ENCODE measurements around the gene LMOD1.
"Not testable (repeated sequence)": the region's sequence is repeated elsewhere in the genome, so short reads cannot be mapped to it uniquely, and the experiment has no call there.

Gene LMOD1

DNA sequence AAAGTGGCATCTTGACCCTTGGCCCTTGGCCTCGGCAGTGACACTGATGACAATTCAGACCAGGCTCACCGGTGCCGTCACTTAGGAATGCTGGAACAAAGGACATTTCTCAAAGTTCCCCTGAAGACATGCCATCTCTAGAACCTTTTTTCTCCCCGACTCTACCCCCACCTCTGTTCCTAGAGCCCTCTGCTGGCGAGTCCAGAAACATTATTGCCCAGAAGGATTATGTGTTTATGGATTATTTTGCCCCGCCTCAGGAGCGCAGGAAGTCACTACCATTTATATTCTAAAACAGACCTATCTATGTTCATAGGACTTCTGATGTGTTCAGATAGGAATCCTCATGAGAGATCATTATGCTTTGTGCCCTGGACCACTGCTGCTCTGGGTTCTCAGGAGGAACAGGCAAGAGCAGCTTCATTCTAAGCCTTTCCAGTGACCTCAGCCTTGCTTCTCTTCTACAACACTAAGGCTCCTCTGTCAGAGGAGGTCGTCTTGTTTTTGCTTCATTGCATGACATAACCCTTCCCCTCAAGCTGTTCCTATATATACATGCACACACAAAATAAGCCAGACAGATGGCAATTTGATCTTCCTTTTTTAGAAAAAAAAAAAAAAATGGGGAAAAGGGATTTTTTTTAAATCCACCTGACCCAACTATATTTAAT is 70.1 kb downstream of the LMOD1 start:
- no peak for DNase-seq (ENCODE audit: low read depth, low spot score)

DNA sequence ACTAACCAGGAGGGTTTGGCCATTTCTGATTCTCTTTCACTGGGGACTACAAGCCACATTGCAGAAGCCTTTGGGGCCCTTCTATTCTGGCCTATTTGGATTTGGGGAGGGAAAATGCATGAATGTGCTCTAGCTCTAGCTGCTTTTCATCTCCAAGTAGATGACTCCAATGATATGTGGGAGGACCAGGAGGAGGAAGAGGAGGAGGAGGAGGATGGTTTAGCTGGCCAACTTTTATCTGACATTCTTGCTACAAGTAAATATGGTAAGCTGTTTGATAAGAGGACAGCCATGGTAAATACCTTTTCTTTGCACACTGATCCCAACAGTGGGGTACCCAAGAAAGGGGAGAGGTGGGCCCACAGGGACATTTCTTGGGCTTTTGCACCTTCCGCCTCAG is 71.7 kb downstream of the LMOD1 start:
- DNase-seq (ENCODE audit: low read depth, low spot score): no peak

DNA sequence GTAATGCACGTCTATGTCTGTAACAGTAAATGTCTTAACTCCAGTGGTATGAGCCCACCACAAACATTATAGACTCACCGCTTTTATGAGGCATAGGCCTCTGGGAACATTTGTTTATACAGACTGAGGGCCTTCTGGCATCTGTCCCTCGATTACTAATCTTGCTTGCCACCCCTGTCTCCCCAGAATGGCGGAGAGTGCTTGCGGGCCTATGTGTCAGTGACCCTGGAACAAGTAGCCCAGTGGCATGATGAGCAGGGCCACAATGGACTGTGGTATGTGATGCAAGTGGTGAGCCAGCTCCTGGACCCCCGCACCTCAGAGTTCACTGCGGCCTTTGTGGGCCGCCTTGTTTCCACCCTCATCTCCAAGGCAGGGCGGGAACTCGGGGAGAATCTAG is 76.0 kb downstream of the LMOD1 start:
- peak; percentile 73 for DNase-seq (ENCODE audit: low read depth, low spot score)

DNA sequence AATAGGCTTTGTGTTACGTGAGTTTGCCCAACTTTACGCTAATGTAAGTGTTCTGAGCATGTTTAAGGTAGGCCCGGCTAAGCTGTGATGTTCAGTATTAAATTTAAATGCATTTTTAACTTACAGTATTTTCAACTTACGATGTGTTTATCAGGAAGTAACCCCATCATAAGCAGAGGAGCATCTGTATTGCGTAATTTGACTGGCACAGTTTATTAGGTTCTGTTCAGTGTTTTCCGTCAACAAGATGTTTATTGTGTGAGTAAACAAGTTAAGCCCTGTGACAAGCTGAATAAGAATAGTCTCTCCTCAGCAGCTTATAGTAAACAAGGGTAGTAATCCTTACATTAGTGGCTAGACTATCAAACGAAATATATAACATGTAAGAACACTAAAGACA is 84.9 kb downstream of the LMOD1 start:
- DNase-seq (ENCODE audit: low read depth, low spot score): no peak

DNA sequence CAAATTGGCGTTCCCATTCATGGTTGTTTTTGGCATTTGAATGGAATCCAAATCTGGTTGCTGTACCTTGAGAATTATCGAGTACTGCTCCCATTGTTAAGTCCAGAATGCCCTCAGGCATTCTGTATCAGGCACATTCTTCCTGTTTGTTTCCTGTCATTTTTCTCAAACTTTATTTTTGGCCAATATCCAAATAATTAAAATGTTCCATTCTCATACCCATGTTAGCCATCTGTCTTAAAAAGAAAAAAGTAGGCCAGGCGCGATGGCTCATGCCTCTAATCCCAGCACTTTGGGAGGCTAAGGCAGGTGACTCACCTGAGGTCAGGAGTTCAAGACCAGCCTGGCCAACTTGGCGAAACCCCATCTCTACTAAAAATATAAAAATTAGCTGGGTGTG is 86.9 kb downstream of the LMOD1 start:
- DNase-seq (ENCODE audit: low read depth, low spot score): no peak

DNA sequence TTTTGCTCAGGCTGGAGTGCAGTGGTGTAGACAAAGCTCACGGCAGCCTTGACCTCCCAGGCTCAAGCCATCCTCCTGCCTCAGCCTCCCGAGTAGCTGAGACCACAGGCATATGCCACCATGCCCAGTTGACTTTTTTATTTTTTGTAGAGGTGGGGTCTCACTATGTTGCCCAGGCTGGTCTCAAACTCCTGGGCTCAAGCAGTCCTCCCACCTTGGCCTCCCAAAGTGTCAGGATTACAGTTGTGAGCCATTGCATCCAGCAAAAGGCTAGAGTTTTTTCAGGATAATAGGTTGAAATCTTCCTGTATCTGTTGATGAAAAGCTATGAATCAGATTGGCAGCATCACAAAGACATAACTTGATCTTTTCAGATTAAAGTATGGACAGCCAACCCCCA is 89.6 kb downstream of the LMOD1 start:
- not testable (repeated sequence) for DNase-seq (ENCODE audit: low read depth, low spot score)

DNA sequence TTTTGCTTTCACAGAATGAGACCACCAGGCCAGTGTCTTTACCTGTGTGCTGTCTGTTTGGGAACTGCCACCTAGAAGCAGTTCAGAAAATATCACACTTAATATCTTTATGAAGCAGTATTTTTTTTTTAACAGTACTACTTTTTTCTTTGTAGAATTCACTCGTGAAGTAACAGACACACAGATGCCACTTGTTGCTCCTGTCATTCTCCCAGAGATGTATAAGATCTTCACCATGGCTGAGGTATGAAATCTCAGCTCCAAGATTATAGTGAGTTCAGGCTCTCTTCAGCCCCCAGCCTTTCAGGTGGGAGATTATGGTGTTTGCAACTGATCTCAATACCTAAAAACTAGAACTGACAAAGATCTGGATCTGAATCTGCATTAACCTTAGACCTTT is 94.4 kb downstream of the LMOD1 start:
- no peak for DNase-seq (ENCODE audit: low read depth, low spot score)

DNA sequence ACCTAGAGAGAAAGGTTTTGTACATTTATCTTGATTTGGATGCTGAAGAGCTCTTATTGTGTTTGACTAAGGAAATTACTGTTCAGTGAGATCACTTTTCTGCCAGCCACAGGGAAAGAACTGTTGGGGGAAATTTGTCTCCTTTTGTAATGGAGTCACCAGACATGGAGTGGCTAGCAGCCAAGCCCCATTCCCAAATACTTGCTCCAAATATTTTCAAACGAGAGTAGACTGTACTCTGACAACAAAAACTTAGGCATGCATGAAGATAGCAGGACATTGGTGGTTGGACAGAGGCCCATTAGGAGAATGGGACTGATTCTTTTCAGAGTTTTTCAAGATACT is 96.3 kb downstream of the LMOD1 start:
- DNase-seq (ENCODE audit: low read depth, low spot score): peak; percentile 96

DNA sequence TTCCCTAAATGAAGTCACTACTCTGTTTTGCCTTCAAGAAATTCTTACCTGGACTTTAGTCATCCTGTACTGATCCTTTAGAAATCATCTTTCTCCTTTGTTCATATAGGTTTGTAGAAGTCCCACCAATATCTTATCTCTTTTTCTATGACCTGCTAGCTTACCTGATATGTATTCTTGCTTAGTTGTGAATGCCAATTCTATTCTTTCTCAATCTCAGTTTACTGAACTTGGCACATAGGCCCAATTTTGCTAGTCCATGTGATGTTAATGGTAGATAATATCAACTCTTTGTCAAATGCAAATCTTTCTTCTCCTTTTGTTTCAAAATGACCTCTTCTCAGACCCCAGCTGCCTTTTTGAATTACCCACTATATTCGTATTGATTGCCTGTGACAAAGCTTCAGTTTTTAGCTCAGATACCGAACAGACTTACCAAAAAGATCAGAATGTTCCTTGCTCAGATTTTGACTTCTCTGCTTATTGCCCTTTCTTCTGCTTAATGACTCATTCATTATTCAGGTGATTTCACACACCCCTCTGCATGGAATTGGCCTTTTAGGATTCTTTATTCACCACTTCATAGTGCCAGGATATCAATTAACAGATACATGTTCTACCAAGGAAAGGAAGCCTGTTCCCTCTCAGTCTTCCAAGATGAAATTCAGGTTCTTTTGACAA is 96.8 kb downstream of the LMOD1 start:
- DNase-seq (ENCODE audit: low read depth, low spot score): no peak

DNA sequence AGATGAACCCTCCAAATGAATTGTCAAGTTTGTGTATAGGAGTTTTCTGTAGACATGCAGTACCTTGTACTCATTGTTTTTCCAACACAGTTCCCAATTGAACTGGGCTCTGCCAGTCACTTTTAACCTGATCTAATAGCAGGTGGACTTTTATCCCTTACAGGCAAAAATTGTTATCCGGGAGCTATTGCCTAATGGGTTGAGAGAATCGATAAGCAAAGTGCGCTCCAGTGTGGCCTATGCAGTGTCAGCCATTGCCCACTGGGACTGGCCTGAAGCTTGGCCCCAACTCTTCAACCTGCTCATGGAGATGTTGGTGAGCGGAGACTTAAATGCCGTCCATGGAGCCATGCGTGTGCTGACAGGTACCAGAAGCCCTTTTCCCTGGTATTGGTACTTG is 98.1 kb downstream of the LMOD1 start:
- DNase-seq (ENCODE audit: low read depth, low spot score): no peak

DNA sequence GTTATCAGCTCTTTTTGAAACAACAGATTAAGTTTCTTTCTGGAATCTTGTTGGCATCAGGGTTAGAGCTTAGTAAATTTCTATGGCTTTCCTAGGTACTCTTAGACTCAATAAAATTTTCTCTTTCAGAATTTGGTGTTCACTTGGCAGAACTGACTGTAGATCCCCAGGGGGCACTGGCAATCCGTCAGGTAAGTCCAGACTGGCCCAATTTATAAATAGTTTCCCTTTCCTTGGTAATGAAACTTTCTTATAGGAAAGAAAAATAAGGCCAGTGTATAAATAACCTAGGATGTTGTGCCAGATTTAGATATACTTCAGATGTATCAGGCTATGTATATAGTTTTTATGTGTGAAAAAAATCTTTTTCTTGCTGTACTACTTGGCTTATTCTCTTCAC is 99.2 kb downstream of the LMOD1 start:
- no peak for DNase-seq (ENCODE audit: low read depth, low spot score)

Measured in astrocyte of the hippocampus (primary cell).